ENCODE results near the gene LHFPL2. TPM values are rescaled to one million over a fixed set of nuclear protein-coding genes. Genes with fewer than 3 reads are reported as not detected.

LHFPL2 gene
- total and polyA plus RNA-seq, 2 of the 4 experiments (the other 2 are of a cell fraction), result 6.5 to 11.3 TPM

DNA sequence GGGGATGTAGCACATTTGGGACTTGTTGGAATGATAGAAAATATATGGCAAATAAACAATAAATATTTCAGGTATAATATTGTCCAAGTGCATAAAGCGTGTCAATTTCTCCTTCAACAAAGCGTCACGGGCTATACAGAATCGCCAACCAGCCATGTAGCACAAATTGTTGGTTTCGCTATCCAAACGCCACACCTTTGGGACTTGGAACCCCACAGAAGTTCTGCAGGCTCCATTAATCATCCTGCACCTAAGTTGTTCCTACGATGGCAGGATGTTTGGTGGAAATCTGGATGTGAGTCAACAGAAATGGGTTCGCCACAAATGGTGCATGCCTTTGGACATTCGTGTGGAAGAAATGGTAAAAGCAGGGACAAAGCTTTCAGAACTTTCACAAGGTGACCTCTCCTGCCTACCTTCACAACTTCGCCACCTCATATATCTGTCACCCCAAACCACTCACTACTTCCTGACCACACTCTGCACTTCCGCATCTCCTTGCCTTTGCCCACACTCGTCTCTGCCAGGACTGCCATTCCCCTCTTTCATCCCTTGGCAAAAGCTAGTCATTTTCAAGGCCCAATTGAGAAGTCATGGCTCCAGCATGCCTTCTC, 95.7 kb downstream of the LHFPL2 start:
- no peak overlapping the region for H4K8ac ChIP-seq (ENCODE audit: low read depth in 2 of 2, low read length in 2 of 2)
- no peak overlapping the region for H3K23ac ChIP-seq (ENCODE audit: low read depth, low read length)
- no peak overlapping the region for H3K4me2 ChIP-seq (ENCODE audit: low read depth, low read length)
- intact Hi-C loops (cut with micrococcal nuclease) (no loop called here), in situ Hi-C loops (cut with MboI; ENCODE audit: low sequenced_read_pairs) (no loop called here), dilution Hi-C loops (cut with HindIII; ENCODE audit: low sequenced_read_pairs, unreplicated experiment) (no loop called here)
- TF ChIP-seq, protein P1, sequence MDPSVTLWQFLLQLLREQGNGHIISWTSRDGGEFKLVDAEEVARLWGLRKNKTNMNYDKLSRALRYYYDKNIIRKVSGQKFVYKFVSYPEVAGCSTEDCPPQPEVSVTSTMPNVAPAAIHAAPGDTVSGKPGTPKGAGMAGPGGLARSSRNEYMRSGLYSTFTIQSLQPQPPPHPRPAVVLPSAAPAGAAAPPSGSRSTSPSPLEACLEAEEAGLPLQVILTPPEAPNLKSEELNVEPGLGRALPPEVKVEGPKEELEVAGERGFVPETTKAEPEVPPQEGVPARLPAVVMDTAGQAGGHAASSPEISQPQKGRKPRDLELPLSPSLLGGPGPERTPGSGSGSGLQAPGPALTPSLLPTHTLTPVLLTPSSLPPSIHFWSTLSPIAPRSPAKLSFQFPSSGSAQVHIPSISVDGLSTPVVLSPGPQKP (IDR thresholded peaks at IDR 0.05; ENCODE audit: borderline replicate concordance, low read depth, low read length), result no peak
- no peak for TF ChIP-seq NFE2L2 (IDR thresholded peaks at IDR 0.05; ENCODE audit: low read depth, low read length)
- no peak for ATAC-seq (ENCODE audit: low read depth)
- no peak overlapping the region for H3K9ac ChIP-seq (ENCODE audit: low read depth, low read length)
- peaks cover 27% of the 10 kb centered on the region for H3K9me1 ChIP-seq (ENCODE audit: insufficient read depth, low read length)
- BruUV-seq (replicated peaks), result no TSS peak
- ChIA-PET POLR2A (ENCODE audit: unreplicated experiment) (no interaction called here), CTCF (no interaction called here)
- no peaks in the 10 kb centered on the region for H3K9me3 ChIP-seq (ENCODE audit: control insufficient read depth, insufficient read depth, low read length)
- peaks cover 6% of the 10 kb centered on the region; the same call in 1 of the 2 replicates for H4K20me1 ChIP-seq (ENCODE audit: insufficient read depth, low read length)
- no peak overlapping the region for H2AFZ ChIP-seq (replicated peaks; ENCODE audit: low read length, poor library complexity)
- no peak overlapping the region for H3K4me3 ChIP-seq (ENCODE audit: insufficient read depth, low read depth, low read length)
- H2BK5ac ChIP-seq (ENCODE audit: low read depth, low read length, poor library complexity, severe bottlenecking), result no peak overlapping the region
- no peak overlapping the region for H2BK20ac ChIP-seq (ENCODE audit: low read depth, low read length)
- H3K18ac ChIP-seq (ENCODE audit: low read depth, low read length), result no peak overlapping the region
- no peak overlapping the region for H4K5ac ChIP-seq (ENCODE audit: low read depth, low read length)
- no peak for DNase-seq
- H3K4me1 ChIP-seq (ENCODE audit: control insufficient read depth, insufficient read depth, low read length), result peaks cover 11% of the 10 kb centered on the region
- H3K36me3 ChIP-seq (ENCODE audit: control insufficient read depth, insufficient read depth, low read length), result peaks cover 7% of the 10 kb centered on the region; the same call in 1 of the 2 replicates
- WGBS, 2 experiments (ENCODE audit: extremely low coverage in 2 of 2, insufficient read length in 1 of 2), result 94% methylated on average over 5 of the region's 12 CpGs; no CpG with 5 or more reads in 1 of the 2 experiments
- no peak overlapping the region for H2BK15ac ChIP-seq (ENCODE audit: low read depth, low read length)
- no peak overlapping the region for H2AK5ac ChIP-seq (ENCODE audit: low read depth, low read length)
- H2AK9ac ChIP-seq (replicated peaks; ENCODE audit: low read depth, low read length, poor library complexity), result no peak overlapping the region
- peaks cover 35 to 68% of the 10 kb centered on the region in 2 experiments for H3K79me1 ChIP-seq (ENCODE audit: low read depth in 1 of 2, low read length in 2 of 2)
- no peak overlapping the region for H2BK120ac ChIP-seq (ENCODE audit: low read depth, low read length)
- H3K14ac ChIP-seq (replicated peaks; ENCODE audit: low read depth, low read length), result no peak overlapping the region
- no peak overlapping the region for H4K91ac ChIP-seq (ENCODE audit: insufficient read depth, low read depth, low read length)
- H3K27ac ChIP-seq (ENCODE audit: insufficient read depth, low read length), result no peak overlapping the region
- no peak overlapping the region for H3K4ac ChIP-seq (ENCODE audit: low read depth, low read length)
- H3K27me3 ChIP-seq (ENCODE audit: control insufficient read depth, insufficient read depth, low read length), result no peaks in the 10 kb centered on the region
- H3K56ac ChIP-seq (ENCODE audit: extremely low read depth, insufficient read depth, low read length), result no peak overlapping the region

Data from IMR-90 (cell line).